C4-2B (cell line): ENCODE results near the gene SLC16A5.

ENCODE experiments used
- ZFX ChIP-seq: fragments of 450-650 bp; IDR thresholded peaks from 2 replicates; pipeline ENCODE4 v1.6.1; 2017
- TF ChIP-seq, protein P1 (sequence below): fragments of 450-650 bp; conservative IDR thresholded peaks from 2 replicates; pipeline ENCODE4 v1.5.1; 2017; ENCODE audit warnings: mild to moderate bottlenecking

DNA sequence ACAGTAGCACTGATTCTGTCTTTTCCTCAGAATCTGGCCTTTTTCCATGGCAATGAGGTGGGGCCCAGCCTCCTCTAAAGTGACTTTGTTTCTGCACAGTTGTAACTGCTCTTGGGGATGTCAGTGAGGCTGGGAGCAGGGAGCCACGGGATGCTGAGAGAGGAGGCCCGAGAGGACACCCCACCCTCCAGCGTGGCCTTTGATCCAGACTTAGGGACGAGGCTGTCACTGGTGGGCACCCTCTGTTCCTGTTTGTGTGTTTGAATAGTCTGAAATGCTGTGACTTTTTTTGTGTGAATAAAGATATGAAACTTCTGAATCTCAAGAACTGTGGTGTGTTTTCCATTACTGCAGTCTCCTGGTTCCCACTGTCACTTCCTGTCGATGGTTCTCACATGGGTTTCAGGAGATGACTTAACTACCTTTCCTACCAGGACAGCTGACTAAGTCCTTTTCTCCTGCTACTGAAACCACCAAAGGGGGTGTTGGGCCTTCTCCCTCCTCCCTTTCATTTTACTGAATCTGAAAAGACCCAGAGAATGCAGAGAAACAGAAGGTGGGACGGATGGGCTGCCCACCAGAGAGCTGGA, 22.1 kb upstream of the SLC16A5 start:
- TF ChIP-seq, protein P1, sequence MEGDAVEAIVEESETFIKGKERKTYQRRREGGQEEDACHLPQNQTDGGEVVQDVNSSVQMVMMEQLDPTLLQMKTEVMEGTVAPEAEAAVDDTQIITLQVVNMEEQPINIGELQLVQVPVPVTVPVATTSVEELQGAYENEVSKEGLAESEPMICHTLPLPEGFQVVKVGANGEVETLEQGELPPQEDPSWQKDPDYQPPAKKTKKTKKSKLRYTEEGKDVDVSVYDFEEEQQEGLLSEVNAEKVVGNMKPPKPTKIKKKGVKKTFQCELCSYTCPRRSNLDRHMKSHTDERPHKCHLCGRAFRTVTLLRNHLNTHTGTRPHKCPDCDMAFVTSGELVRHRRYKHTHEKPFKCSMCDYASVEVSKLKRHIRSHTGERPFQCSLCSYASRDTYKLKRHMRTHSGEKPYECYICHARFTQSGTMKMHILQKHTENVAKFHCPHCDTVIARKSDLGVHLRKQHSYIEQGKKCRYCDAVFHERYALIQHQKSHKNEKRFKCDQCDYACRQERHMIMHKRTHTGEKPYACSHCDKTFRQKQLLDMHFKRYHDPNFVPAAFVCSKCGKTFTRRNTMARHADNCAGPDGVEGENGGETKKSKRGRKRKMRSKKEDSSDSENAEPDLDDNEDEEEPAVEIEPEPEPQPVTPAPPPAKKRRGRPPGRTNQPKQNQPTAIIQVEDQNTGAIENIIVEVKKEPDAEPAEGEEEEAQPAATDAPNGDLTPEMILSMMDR = no peak
- TF ChIP-seq ZFX = no peak
